Smooth muscle cell of the brain vasculature (primary cell): ENCODE measurements around the gene STARD3.

Experiments used
- DNase-seq: peaks from one replicate; pipeline ENCODE4 v3.0.0-alpha.2; 2012; ENCODE audit warnings: low read depth, low spot score

The STARD3 gene

GRCh38 chr17:39604911-39605491 is 31.9 kb upstream of the STARD3 start:
- no peak for DNase-seq

- no peak for DNase-seq
Measured at GRCh38 chr17:39605492-39606433, 31.2 kb upstream of the STARD3 start.

GRCh38 chr17:39606434-39607056 is 30.4 kb upstream of the STARD3 start:
- DNase-seq: no peak

GRCh38 chr17:39607057-39607850 is 29.7 kb upstream of the STARD3 start:
- DNase-seq: no peak

- DNase-seq: no peak
Measured at GRCh38 chr17:39607851-39608130, 29.2 kb upstream of the STARD3 start, which contains the start of gene NEUROD2. Gene NEUROD2 (minus strand): TSS chr17:39607920. CDS start chr17:39606599, 1,321 bp downstream.

- no peak for DNase-seq
Measured at GRCh38 chr17:39608142-39608981, 28.6 kb upstream of the STARD3 start.

- no peak for DNase-seq
Measured at GRCh38 chr17:39609416-39610025, 27.4 kb upstream of the STARD3 start.

GRCh38 chr17:39611401-39612112 is 25.4 kb upstream of the STARD3 start:
- DNase-seq: no peak

- no peak for DNase-seq
Measured at GRCh38 chr17:39612291-39612894, 24.6 kb upstream of the STARD3 start.

- no peak for DNase-seq
Measured at GRCh38 chr17:39612935-39613464, 23.9 kb upstream of the STARD3 start.

GRCh38 chr17:39614545-39615157 is 22.3 kb upstream of the STARD3 start:
- DNase-seq: no peak

GRCh38 chr17:39615434-39615833 is 21.5 kb upstream of the STARD3 start:
- DNase-seq: no peak

- no peak for DNase-seq
Measured at GRCh38 chr17:39617100-39617445, 19.9 kb upstream of the STARD3 start.

GRCh38 chr17:39617446-39618245 is 19.3 kb upstream of the STARD3 start:
- no peak for DNase-seq

- DNase-seq: no peak
Measured at GRCh38 chr17:39618246-39618913, 18.6 kb upstream of the STARD3 start.

- DNase-seq: no peak
Measured at GRCh38 chr17:39618956-39619785, 17.8 kb upstream of the STARD3 start.

GRCh38 chr17:39619786-39620101 is 17.2 kb upstream of the STARD3 start:
- no peak for DNase-seq
